ENCODE measurements around the gene RAPGEF4.
A peak's percentile ranks its signal among the peaks of the same experiment; 100 is the strongest.

DNA sequence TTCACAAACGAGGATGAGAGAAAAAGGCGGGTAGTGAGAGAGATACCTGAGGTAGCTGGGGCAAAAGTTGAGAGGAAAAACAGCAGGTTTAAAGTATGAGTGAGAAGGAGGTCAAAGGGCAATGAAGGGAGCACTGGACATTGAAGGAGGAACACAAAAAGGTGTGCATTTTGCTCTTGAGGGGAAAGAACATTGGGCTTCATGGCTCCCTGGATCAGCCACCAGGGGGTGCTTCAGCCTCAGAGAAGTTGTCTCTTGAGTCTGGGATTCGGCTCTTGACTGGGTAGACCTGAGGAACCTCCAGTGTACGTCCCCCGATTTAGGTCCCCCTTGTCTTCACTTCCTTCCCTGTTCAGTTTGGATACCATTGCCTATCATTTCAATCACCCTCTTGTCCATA, 128.5 kb downstream of the RAPGEF4 start:
- peak; percentile 65 for TF ChIP-seq CTCF (conservative IDR thresholded peaks at IDR 0.05; ENCODE audit: low read depth, low read length)
- no peak for TF ChIP-seq RFX5 (IDR thresholded peaks at IDR 0.05; ENCODE audit: low read depth, low read length)
- TF ChIP-seq RAD21 (IDR thresholded peaks at IDR 0.05; ENCODE audit: low read length), result peak; percentile 76
- no peak for TF ChIP-seq POLR2A (IDR thresholded peaks at IDR 0.05; ENCODE audit: low read depth, low read length)

Measured in IMR-90 (cell line).